GM23338 (cell line): ENCODE results near the gene RAB6A. TPM values are rescaled to one million over a fixed set of nuclear protein-coding genes. Genes with fewer than 3 reads are reported as not detected.

Source experiments
- ATAC-seq: fragments of 200-7000 bp; cut with Tn5 transposase; 3 replicates; pipeline ENCODE4 v1.9.1; 2020
- DNase-seq: peaks from one replicate; pipeline ENCODE4 v3.0.0-alpha.2; 2015; ENCODE audit warnings: low spot score
- H2AFZ ChIP-seq: fragments of 200-600 bp; sonication (generic); 2 replicates; pipeline ENCODE4 v1.8.0; 2016; ENCODE audit warnings: antibody characterized with exemption, mild to moderate bottlenecking, moderate library complexity
- H3F3A ChIP-seq: fragments of 200-600 bp; sonication (generic); replicated peaks from 2 replicates; pipeline ENCODE4 v1.8.0; 2017; ENCODE audit warnings: antibody characterized with exemption, mixed run types, low read depth
- H3K27ac ChIP-seq: fragments of 200-600 bp; sonication (generic); 2 replicates; pipeline ENCODE4 v1.6.1; 2016; ENCODE audit warnings: low read depth
- H3K27me3 ChIP-seq: fragments of 200-600 bp; sonication (generic); 2 replicates; pipeline ENCODE4 v1.8.0; 2016; ENCODE audit warnings: mild to moderate bottlenecking, mixed run types, moderate library complexity; ENCODE audit not compliant: insufficient read depth
- H3K36me3 ChIP-seq: fragments of 200-600 bp; sonication (generic); 2 replicates; pipeline ENCODE4 v1.8.0; 2016; ENCODE audit warnings: mild to moderate bottlenecking; ENCODE audit not compliant: insufficient read depth
- H3K4me1 ChIP-seq: fragments of 200-600 bp; sonication (generic); 2 replicates; pipeline ENCODE4 v1.8.0; 2016; ENCODE audit warnings: mild to moderate bottlenecking, moderate library complexity; ENCODE audit not compliant: insufficient read depth
- H3K4me2 ChIP-seq: fragments of 200-600 bp; sonication (generic); 2 replicates; pipeline ENCODE4 v1.7.1; 2017; ENCODE audit warnings: mixed run types
- H3K4me3 ChIP-seq: fragments of 200-600 bp; sonication (generic); 2 replicates; pipeline ENCODE4 v1.6.1; 2016; ENCODE audit warnings: mixed run types
- H3K79me2 ChIP-seq: fragments of 200-600 bp; sonication (generic); replicated peaks from 2 replicates; pipeline ENCODE4 v1.8.0; 2017; ENCODE audit warnings: mild to moderate bottlenecking; ENCODE audit not compliant: insufficient read depth
- H3K9me2 ChIP-seq: fragments of 200-600 bp; sonication (generic); 2 replicates; pipeline ENCODE4 v1.8.0; 2017; ENCODE audit not compliant: insufficient read depth
- H4K20me1 ChIP-seq: fragments of 200-600 bp; sonication (generic); replicated peaks from 2 replicates; pipeline ENCODE4 v1.8.0; 2017; ENCODE audit warnings: mild to moderate bottlenecking; ENCODE audit not compliant: insufficient read depth
- H3K27ac Mint-ChIP-seq: 2 replicates; pipeline ENCODE4 v1.8.0; 2020; ENCODE audit warnings: inconsistent platforms, mild to moderate bottlenecking, moderate library complexity, mixed read lengths
- H3K27me3 Mint-ChIP-seq: 3 replicates; pipeline ENCODE4 v1.8.0; 2022; ENCODE audit warnings: low read depth, mild to moderate bottlenecking, moderate library complexity, mixed read lengths, inconsistent platforms; ENCODE audit not compliant: insufficient read depth, poor library complexity
- H3K36me3 Mint-ChIP-seq: 3 replicates; pipeline ENCODE4 v1.8.0; 2021; ENCODE audit warnings: low read depth, mild to moderate bottlenecking, inconsistent platforms, moderate library complexity, mixed read lengths
- H3K4me1 Mint-ChIP-seq: 3 replicates; pipeline ENCODE4 v1.8.0; 2020; ENCODE audit warnings: mild to moderate bottlenecking, inconsistent platforms, mixed read lengths
- H3K4me3 Mint-ChIP-seq: 3 replicates; pipeline ENCODE4 v1.8.0; 2021; ENCODE audit warnings: moderate library complexity, mild to moderate bottlenecking, inconsistent platforms, mixed read lengths
- H3K9me3 Mint-ChIP-seq: 3 replicates; pipeline ENCODE4 v1.8.0; 2020; ENCODE audit warnings: moderate library complexity, mild to moderate bottlenecking, inconsistent platforms, mixed read lengths
- CTCF ChIP-seq, 2 experiments: fragments of 200-600 bp in 1 of 2; sonication (generic) in 1 of 2; conservative IDR thresholded peaks; 2 replicates each; pipeline versions ENCODE4 v1.5.1 to v1.6.1; 2016 to 2017; ENCODE audit warnings: antibody characterized with exemption in 2 of 2, low read depth in 2 of 2, mild to moderate bottlenecking in 2 of 2, moderate library complexity in 1 of 2
- STAT1 ChIP-seq: IDR thresholded peaks from one replicate; pipeline ENCODE4 v1.6.1; 2016; ENCODE audit warnings: antibody characterized with exemption; ENCODE audit not compliant: unreplicated experiment
- ZNF114 ChIP-seq: fragments of 250-450 bp; sonication (Bioruptor Pico); IDR thresholded peaks from 2 replicates; pipeline ENCODE4 v1.5.0; 2020; ENCODE audit warnings: mild to moderate bottlenecking, moderate library complexity
- ZNF462 ChIP-seq: fragments of 250-450 bp; sonication (Bioruptor Pico); IDR thresholded peaks from 2 replicates; pipeline ENCODE4 v1.5.0; 2020; ENCODE audit warnings: mild to moderate bottlenecking, moderate library complexity
- polyA plus RNA-seq: library from polyadenylated mRNA; unstranded; fragments of >200 nt; fragmentation: Nextera tagmentation; extraction: Ambion mirVana; gene quantifications from 2 replicates; pipeline ENCODE4 v1.2.1, GENCODE V29; 2016
- total RNA-seq: library from RNA; depleted of rRNA; stranded (reverse); fragments of >200 nt; shearing (Covaris generic); gene quantifications from 2 replicates; pipeline ENCODE4 v1.2.3, GENCODE V29; 2014

RAB6A gene
- total and polyA plus RNA-seq, 2 experiments from 2014 or later = 61.1 to 127 TPM

- Histone ChIP-seq H3K27me3 (no peaks in the 10 kb centered on the region), H3K9me2 (no peaks in the 10 kb centered on the region), H3F3A (0 out of 2 replicates have a peak, but pooled peaks cover 3% of the 10 kb centered on the region), H3K36me3 (no peaks in the 10 kb centered on the region), H3K4me1 (peaks cover 20% of the 10 kb centered on the region), H4K20me1 (peaks cover 7% of the 10 kb centered on the region), H3K27ac (peak overlapping the region; percentile 67; the same call in 1 of the 2 replicates), H3K4me2 (peak overlapping the region; percentile 73), H3K4me3 (peak overlapping the region; percentile 99), H2AFZ (peak overlapping the region; percentile 83; the same call in 1 of the 2 replicates), H3K79me2 (peaks cover 56% of the 10 kb centered on the region)
- H3K4me3 Mint-ChIP-seq = peak overlapping the region; percentile 95
- ATAC-seq (no peak), DNase-seq (peak; percentile 14)
- H3K36me3 Mint-ChIP-seq = no peaks in the 10 kb centered on the region; the same call in 1 of the 3 replicates
- H3K4me1 Mint-ChIP-seq = peaks cover 17% of the 10 kb centered on the region; the same call in 2 of the 3 replicates
- H3K9me3 Mint-ChIP-seq = peaks cover 3% of the 10 kb centered on the region; the same call in 1 of the 3 replicates
- TF ChIP-seq STAT1 (no peak), ZNF114 (CRISPR knock-in tag) (no peak), ZNF462 (CRISPR knock-in tag) (no peak), CTCF (conservative IDR thresholded peaks at IDR 0.05; ENCODE audit: low read depth in 2 of 2) (0 out of 4 replicates have a peak, but pooled peaks of 1 of the 2 experiments have one; percentile 9)
- H3K27me3 Mint-ChIP-seq = peaks cover 9% of the 10 kb centered on the region
- peak overlapping the region; percentile 46 for H3K27ac Mint-ChIP-seq
Observed at GRCh38 chr11:73759610-73760134, 1.2 kb downstream of the RAB6A start.
